ENCODE measurements around the gene ZNF396. TPM values are rescaled to one million over a fixed set of nuclear protein-coding genes. Genes with fewer than 3 reads are reported as not detected.
A peak's percentile ranks its signal among the peaks of the same experiment; 100 is the strongest.

ZNF396 gene
- polyA plus RNA-seq, 4 donors = 1.1 to 2.8 (median 2.3) TPM

DNA sequence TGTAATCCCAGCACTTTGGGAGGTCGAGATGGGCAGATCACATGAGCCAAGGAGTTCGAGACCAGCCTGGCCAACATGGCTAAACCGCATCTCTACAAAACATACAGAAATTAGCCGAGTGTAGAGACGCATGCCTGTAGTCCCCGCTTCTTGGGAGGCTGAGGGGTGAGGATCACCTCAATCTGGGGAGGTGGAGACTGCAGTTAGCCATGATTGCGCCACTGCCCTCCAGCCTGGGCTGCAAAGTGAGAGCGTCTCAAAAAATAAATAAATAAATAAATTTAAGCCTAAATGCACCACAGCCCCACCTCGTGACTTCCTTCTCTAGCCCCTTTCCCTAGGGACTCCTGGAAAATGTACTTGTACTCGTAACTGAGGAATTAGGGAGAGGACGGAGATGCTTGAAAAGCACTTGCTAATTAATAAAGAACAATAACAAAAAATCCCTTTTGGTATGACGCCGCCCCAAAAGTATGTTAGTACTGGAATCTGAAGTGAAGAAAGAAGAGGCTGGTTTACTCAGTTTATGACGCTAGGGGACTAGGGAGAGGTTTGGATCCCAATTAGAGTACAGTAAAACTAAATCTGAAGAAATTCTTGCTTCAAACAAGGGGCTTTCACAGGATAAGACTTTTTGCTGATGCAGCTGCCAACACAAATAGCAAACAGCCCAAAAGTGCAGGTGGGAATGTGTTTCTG is 887 bp upstream of the ZNF396 start:
- H3K36me3 ChIP-seq (ENCODE audit: control insufficient read depth in 3 of 3, insufficient read depth in 2 of 3, low read depth in 1 of 3, low read length in 3 of 3) = no peaks in the 10 kb centered on the region
- H3K27ac ChIP-seq (ENCODE audit: low read depth in 1 of 3, low read length in 2 of 3) = no peak overlapping the region
- 77 to 83% (median 81%) methylated on average over 14 of the region's 14 CpGs for WGBS, 3 donors
- peaks cover 0 to 5% (median 0%) of the 10 kb centered on the region in 3 donors for H3K27me3 ChIP-seq (ENCODE audit: control insufficient read depth in 3 of 3, insufficient read depth in 3 of 3, low read length in 3 of 3)
- peaks cover 0 to 1% (median 0%) of the 10 kb centered on the region in 3 donors for H3K4me1 ChIP-seq (ENCODE audit: control insufficient read depth in 3 of 3, insufficient read depth in 2 of 3, low read depth in 1 of 3, low read length in 2 of 3)
- no peaks in the 10 kb centered on the region for H3K9me3 ChIP-seq (ENCODE audit: control insufficient read depth in 2 of 2, insufficient read depth in 1 of 2, low read depth in 1 of 2, low read length in 1 of 2)
- H3K4me3 ChIP-seq (ENCODE audit: low read depth in 1 of 3, low read length in 3 of 3) = no peak overlapping the region
- no peak for FAIRE-seq
- no peak for DNase-seq

DNA sequence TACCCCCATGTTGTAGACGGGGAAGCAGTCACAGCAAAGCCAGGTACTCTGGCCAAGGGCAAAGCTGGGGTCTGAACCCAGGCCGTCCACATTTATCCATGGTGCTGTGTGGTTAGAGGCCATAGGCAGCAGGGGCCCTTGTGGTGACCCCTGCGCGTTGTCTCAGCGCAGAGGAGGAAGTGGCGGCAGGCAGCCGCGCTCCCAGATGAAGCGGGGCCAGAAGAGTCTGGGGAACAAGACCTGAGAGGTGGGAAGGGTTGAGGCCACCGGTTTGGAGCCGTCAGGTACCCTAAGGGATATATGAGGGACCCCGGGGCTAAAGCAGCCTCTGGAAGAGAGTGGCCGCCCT is 770 bp downstream of the ZNF396 start:
- Histone ChIP-seq H3K4me3 (ENCODE audit: low read depth in 1 of 3, low read length in 3 of 3) (peak overlapping the region; percentile 65 to 97 (median 73)), H3K36me3 (ENCODE audit: control insufficient read depth in 3 of 3, insufficient read depth in 2 of 3, low read depth in 1 of 3, low read length in 3 of 3) (no peaks in the 10 kb centered on the region), H3K4me1 (ENCODE audit: control insufficient read depth in 3 of 3, insufficient read depth in 2 of 3, low read depth in 1 of 3, low read length in 2 of 3) (peaks cover 0 to 1% (median 0%) of the 10 kb centered on the region in 3 donors), H3K27me3 (ENCODE audit: control insufficient read depth in 3 of 3, insufficient read depth in 3 of 3, low read length in 3 of 3) (peaks cover 0 to 5% (median 0%) of the 10 kb centered on the region in 3 donors), H3K27ac (ENCODE audit: low read depth in 1 of 3, low read length in 2 of 3) (no peak overlapping the region), H3K9me3 (ENCODE audit: control insufficient read depth in 2 of 2, insufficient read depth in 1 of 2, low read depth in 1 of 2, low read length in 1 of 2) (no peaks in the 10 kb centered on the region)
- FAIRE-seq (no peak), DNase-seq (peak; percentile 22 to 57)
- WGBS, 3 donors = 7 to 9% (median 9%) methylated on average over 13 of the region's 13 CpGs

DNA sequence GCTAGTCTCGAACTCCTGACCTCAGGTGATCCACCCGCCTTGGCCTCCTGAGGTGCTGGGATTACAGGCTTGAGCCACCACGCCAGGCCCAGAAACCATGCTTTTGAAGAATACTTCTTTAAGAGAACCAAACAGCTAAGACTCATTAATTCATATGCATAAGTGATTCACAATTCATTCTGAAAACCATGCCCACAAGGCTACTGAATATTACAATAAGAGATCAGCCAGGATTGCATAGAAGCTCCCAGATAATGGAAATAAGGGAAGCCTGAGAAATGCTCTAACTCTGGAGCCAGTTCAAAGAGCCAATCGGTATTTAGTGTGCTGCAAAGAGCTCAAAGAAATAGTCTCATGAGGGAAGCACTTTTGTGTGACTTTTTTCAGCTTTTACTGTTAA is 2.4 kb downstream of the ZNF396 start:
- Histone ChIP-seq H3K27me3 (ENCODE audit: control insufficient read depth in 3 of 3, insufficient read depth in 3 of 3, low read length in 3 of 3) (peaks cover 0 to 5% (median 0%) of the 10 kb centered on the region in 3 donors), H3K36me3 (ENCODE audit: control insufficient read depth in 3 of 3, insufficient read depth in 2 of 3, low read depth in 1 of 3, low read length in 3 of 3) (no peaks in the 10 kb centered on the region), H3K4me3 (ENCODE audit: low read depth in 1 of 3, low read length in 3 of 3) (no peak overlapping the region), H3K9me3 (ENCODE audit: control insufficient read depth in 2 of 2, insufficient read depth in 1 of 2, low read depth in 1 of 2, low read length in 1 of 2) (no peaks in the 10 kb centered on the region), H3K4me1 (ENCODE audit: control insufficient read depth in 3 of 3, insufficient read depth in 2 of 3, low read depth in 1 of 3, low read length in 2 of 3) (peaks cover 0 to 1% (median 0%) of the 10 kb centered on the region in 3 donors), H3K27ac (ENCODE audit: low read depth in 1 of 3, low read length in 2 of 3) (no peak overlapping the region)
- FAIRE-seq = no peak
- no peak for DNase-seq
- 90 to 97% (median 92%) methylated on average over 4 of the region's 4 CpGs for WGBS, 3 donors

DNA sequence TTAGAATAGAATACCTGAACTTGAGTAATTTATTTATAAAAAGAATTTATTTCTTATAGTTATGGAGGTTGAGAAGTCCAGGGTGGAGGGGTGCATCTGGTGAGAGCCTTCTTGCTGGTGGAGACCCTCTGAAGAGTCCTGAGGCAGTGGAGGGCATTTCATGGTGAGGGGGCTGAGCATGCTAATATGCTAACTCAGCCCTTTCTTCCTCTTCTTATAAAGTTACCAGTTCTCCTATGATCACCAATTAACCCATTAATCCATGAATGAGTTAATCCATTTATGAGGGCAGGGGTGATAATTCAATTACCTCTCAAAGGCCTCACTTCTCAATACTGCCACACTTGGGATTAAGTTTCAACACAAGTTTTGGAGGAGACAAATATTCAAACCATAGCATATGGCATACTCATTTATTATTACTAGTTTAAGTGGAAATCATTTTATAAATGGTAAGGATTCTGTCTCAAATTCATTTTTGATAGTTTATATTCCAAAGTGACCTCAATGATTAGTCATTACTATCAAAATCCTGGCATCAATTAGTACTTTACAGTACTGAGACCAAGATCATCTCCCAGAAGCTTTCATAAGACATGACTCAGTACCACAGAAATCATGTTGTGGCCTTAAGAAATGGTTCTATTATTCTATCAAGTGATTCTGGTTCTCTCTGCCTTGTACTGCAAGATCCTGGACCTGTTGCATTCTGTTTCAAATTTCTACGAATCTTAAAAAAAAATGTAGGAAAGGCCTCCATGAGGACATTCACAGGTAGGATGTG is 5.5 kb downstream of the ZNF396 start:
- no peaks in the 10 kb centered on the region for H3K27me3 ChIP-seq (ENCODE audit: control insufficient read depth in 3 of 3, insufficient read depth in 3 of 3, low read length in 3 of 3)
- no peak for FAIRE-seq
- H3K36me3 ChIP-seq (ENCODE audit: control insufficient read depth in 3 of 3, insufficient read depth in 2 of 3, low read depth in 1 of 3, low read length in 3 of 3) = no peaks in the 10 kb centered on the region
- WGBS, 3 donors = 86 to 95% (median 94%) methylated on average over 1 of the region's 1 CpG
- no peaks in the 10 kb centered on the region for H3K9me3 ChIP-seq (ENCODE audit: control insufficient read depth in 2 of 2, insufficient read depth in 1 of 2, low read depth in 1 of 2, low read length in 1 of 2)
- H3K4me3 ChIP-seq (ENCODE audit: low read depth in 1 of 3, low read length in 3 of 3) = no peak overlapping the region
- H3K4me1 ChIP-seq (ENCODE audit: control insufficient read depth in 3 of 3, insufficient read depth in 2 of 3, low read depth in 1 of 3, low read length in 2 of 3) = peaks cover 0 to 1% (median 0%) of the 10 kb centered on the region in 3 donors
- DNase-seq = no peak
- no peak overlapping the region for H3K27ac ChIP-seq (ENCODE audit: low read depth in 1 of 3, low read length in 2 of 3)

DNA sequence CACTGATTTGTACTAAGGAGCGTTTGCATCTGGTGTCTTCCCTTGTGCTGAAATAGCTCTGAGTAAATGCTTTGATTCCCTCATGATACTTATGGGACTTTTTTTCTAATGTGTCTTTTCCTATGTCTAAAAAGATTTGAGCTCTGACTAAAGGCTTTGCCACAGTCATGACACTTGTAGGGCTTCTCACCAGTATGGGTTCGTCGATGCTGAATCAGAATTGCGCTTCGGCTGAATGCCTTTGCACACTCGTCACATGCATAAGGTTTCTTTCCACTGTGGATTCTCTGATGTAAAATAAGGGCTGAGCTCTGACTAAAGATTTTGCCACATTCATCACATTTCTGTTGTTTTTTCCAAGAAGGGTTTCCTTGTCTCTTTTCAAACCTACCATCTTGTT is 8.0 kb downstream of the ZNF396 start:
- Histone ChIP-seq H3K4me3 (ENCODE audit: low read depth in 1 of 3, low read length in 3 of 3) (no peak overlapping the region), H3K36me3 (ENCODE audit: control insufficient read depth in 3 of 3, insufficient read depth in 2 of 3, low read depth in 1 of 3, low read length in 3 of 3) (no peaks in the 10 kb centered on the region), H3K27ac (ENCODE audit: low read depth in 1 of 3, low read length in 2 of 3) (no peak overlapping the region), H3K27me3 (ENCODE audit: control insufficient read depth in 3 of 3, insufficient read depth in 3 of 3, low read length in 3 of 3) (no peaks in the 10 kb centered on the region), H3K4me1 (ENCODE audit: control insufficient read depth in 3 of 3, insufficient read depth in 2 of 3, low read depth in 1 of 3, low read length in 2 of 3) (no peaks in the 10 kb centered on the region), H3K9me3 (ENCODE audit: control insufficient read depth in 2 of 2, insufficient read depth in 1 of 2, low read depth in 1 of 2, low read length in 1 of 2) (no peaks in the 10 kb centered on the region)
- DNase-seq = no peak
- FAIRE-seq = no peak
- 93 to 95% (median 94%) methylated on average over 6 of the region's 6 CpGs for WGBS, 3 donors

DNA sequence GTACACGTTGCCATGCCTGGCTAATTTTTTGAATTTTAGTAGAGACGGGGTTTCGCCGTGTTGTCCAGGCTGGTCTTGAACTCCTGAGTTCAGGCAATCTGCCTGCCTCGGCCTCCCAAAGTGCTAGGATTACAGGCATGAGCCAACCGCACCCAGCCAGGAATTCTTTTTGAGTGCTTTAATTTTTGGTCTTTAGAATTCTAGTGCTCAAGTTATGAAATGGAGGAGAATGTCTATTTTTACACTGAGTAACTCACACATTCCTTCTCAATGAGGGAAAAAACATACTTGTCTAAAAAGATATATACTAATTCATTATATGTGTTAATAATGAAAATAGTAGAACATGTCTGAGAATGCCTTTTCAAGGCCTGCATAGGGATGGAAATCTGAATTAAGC is 8.5 kb downstream of the ZNF396 start:
- no peak for FAIRE-seq
- H3K4me3 ChIP-seq (ENCODE audit: low read depth in 1 of 3, low read length in 3 of 3) = no peak overlapping the region
- H3K9me3 ChIP-seq (ENCODE audit: control insufficient read depth in 2 of 2, insufficient read depth in 1 of 2, low read depth in 1 of 2, low read length in 1 of 2) = no peaks in the 10 kb centered on the region
- no peaks in the 10 kb centered on the region for H3K4me1 ChIP-seq (ENCODE audit: control insufficient read depth in 3 of 3, insufficient read depth in 2 of 3, low read depth in 1 of 3, low read length in 2 of 3)
- H3K27ac ChIP-seq (ENCODE audit: low read depth in 1 of 3, low read length in 2 of 3) = no peak overlapping the region
- 94 to 96% (median 95%) methylated on average over 6 of the region's 6 CpGs for WGBS, 3 donors
- no peaks in the 10 kb centered on the region for H3K36me3 ChIP-seq (ENCODE audit: control insufficient read depth in 3 of 3, insufficient read depth in 2 of 3, low read depth in 1 of 3, low read length in 3 of 3)
- no peak for DNase-seq
- H3K27me3 ChIP-seq (ENCODE audit: control insufficient read depth in 3 of 3, insufficient read depth in 3 of 3, low read length in 3 of 3) = no peaks in the 10 kb centered on the region

DNA sequence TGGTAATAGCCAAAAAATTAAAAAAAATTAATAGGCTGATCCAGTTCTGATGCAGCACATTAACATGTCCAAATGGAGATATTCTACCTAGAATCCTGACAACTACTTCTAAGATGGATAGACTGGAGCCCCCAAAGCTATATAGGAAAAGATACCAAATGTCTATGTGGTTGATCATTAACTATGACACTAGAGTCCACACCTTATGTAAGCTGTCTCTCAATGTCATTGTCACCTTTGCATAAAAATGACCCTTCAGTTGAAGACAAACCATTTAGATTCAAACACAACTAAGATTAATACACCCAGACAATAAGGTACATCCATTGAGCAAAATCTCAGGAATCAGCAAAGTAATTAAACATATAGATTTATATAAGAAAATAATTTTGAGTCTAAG is 14.6 kb downstream of the ZNF396 start:
- Histone ChIP-seq H3K27ac (ENCODE audit: low read depth in 1 of 3, low read length in 2 of 3) (no peak overlapping the region), H3K9me3 (ENCODE audit: control insufficient read depth in 2 of 2, insufficient read depth in 1 of 2, low read depth in 1 of 2, low read length in 1 of 2) (no peaks in the 10 kb centered on the region), H3K27me3 (ENCODE audit: control insufficient read depth in 3 of 3, insufficient read depth in 3 of 3, low read length in 3 of 3) (no peaks in the 10 kb centered on the region), H3K4me3 (ENCODE audit: low read depth in 1 of 3, low read length in 3 of 3) (no peak overlapping the region), H3K36me3 (ENCODE audit: control insufficient read depth in 3 of 3, insufficient read depth in 2 of 3, low read depth in 1 of 3, low read length in 3 of 3) (no peaks in the 10 kb centered on the region), H3K4me1 (ENCODE audit: control insufficient read depth in 3 of 3, insufficient read depth in 2 of 3, low read depth in 1 of 3, low read length in 2 of 3) (no peaks in the 10 kb centered on the region)
- FAIRE-seq (no peak), DNase-seq (no peak)

DNA sequence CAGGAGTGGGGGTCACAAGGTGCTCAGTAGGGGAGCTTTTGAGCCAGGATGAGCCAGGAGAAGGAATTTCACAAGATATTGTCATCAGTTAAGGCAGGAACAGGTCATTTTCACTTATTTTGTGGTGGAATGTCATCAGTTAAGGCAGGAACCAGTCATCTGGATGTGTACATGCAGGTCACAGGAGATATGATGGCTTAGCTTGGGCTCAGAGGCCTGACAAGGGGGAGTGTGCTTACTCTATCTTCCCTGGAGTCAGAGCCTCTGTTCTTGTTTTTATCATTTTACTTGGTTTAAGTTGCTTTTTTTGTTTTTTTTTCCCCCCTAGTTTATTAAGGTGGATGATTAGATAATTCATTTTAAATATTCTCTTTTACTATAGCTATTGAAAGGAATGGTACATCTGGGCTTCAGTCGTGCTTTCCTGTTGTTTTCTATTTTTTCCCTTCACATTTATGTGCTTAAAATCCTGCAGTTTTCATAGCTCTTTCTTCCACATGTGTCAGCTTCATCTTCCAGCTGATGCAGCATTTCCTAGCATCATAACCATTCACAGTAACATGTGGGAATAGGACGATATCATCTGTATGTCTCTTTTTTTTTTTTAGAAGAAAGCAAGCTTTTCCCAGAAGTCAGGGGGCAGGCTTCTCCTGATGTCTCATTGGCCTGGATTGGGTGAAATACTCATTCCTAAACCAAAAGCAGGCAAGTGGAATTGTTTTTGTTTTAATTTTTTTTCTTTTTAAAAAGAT is 15.4 kb downstream of the ZNF396 start:
- FAIRE-seq (no peak), DNase-seq (no peak)
- H3K4me1 ChIP-seq (ENCODE audit: control insufficient read depth in 3 of 3, insufficient read depth in 2 of 3, low read depth in 1 of 3, low read length in 2 of 3) = no peaks in the 10 kb centered on the region
- no peaks in the 10 kb centered on the region for H3K36me3 ChIP-seq (ENCODE audit: control insufficient read depth in 3 of 3, insufficient read depth in 2 of 3, low read depth in 1 of 3, low read length in 3 of 3)
- H3K27ac ChIP-seq (ENCODE audit: low read depth in 1 of 3, low read length in 2 of 3) = no peak overlapping the region
- no peak overlapping the region for H3K4me3 ChIP-seq (ENCODE audit: low read depth in 1 of 3, low read length in 3 of 3)
- no peaks in the 10 kb centered on the region for H3K27me3 ChIP-seq (ENCODE audit: control insufficient read depth in 3 of 3, insufficient read depth in 3 of 3, low read length in 3 of 3)
- WGBS, 3 donors = 73 to 82% (median 80%) methylated on average over 2 of the region's 2 CpGs
- H3K9me3 ChIP-seq (ENCODE audit: control insufficient read depth in 2 of 2, insufficient read depth in 1 of 2, low read depth in 1 of 2, low read length in 1 of 2) = no peaks in the 10 kb centered on the region

Measured in small intestine (tissue), 7 donors.